Osteoblast (primary cell): ENCODE measurements around the gene PLCL1. TPM values are rescaled to one million over a fixed set of nuclear protein-coding genes. Genes with fewer than 3 reads are reported as not detected.

Experiments used
- DNase-seq: peaks from one replicate; pipeline ENCODE4 v3.0.0; 2011; ENCODE audit warnings: low spot score, mixed read lengths; ENCODE audit not compliant: insufficient read length; ENCODE audit errors: missing footprints
- H2AFZ ChIP-seq: 2 replicates; pipeline ENCODE4 v1.6.0; 2011; ENCODE audit warnings: mild to moderate bottlenecking, low read length
- H3K27ac ChIP-seq: 2 replicates; pipeline ENCODE4 v1.5.1; 2011; ENCODE audit warnings: mild to moderate bottlenecking, low read depth, low read length, moderate library complexity
- H3K27me3 ChIP-seq: 2 replicates; pipeline ENCODE4 v1.6.0; 2012; ENCODE audit warnings: mild to moderate bottlenecking, control low read depth, inconsistent platforms, low read length, moderate library complexity; ENCODE audit not compliant: insufficient read depth
- H3K36me3 ChIP-seq: 2 replicates; pipeline ENCODE4 v1.5.1; 2011; ENCODE audit warnings: mild to moderate bottlenecking, low read length, control low read depth, moderate library complexity; ENCODE audit not compliant: insufficient read depth
- H3K4me1 ChIP-seq: 2 replicates; pipeline ENCODE4 v1.5.1; 2011; ENCODE audit warnings: mild to moderate bottlenecking, low read length, control low read depth, moderate library complexity; ENCODE audit not compliant: insufficient read depth
- H3K4me2 ChIP-seq: 2 replicates; pipeline ENCODE4 v1.6.0; 2011; ENCODE audit warnings: mild to moderate bottlenecking, low read length; ENCODE audit not compliant: insufficient read depth
- H3K4me3 ChIP-seq: fragments of 200-600 bp; sonication (generic); 3 replicates; pipeline ENCODE4 v1.5.1; 2012; ENCODE audit warnings: mild to moderate bottlenecking, low read length, inconsistent platforms; ENCODE audit not compliant: insufficient read depth
- H3K79me2 ChIP-seq: 2 replicates; pipeline ENCODE4 v1.6.0; 2012; ENCODE audit warnings: mild to moderate bottlenecking, low read length, control low read depth, inconsistent platforms; ENCODE audit not compliant: insufficient read depth
- H3K9me3 ChIP-seq: 2 replicates; pipeline ENCODE4 v1.5.1; 2011; ENCODE audit warnings: low read depth, low read length, control low read depth
- H4K20me1 ChIP-seq: 2 replicates; pipeline ENCODE4 v1.6.0; 2012; ENCODE audit warnings: mild to moderate bottlenecking, low read length, control low read depth; ENCODE audit not compliant: insufficient read depth
- total RNA-seq: library from RNA; depleted of rRNA; stranded (reverse); fragments of >200 nt; gene quantifications from 2 replicates; pipeline ENCODE4 v1.2.3, GENCODE V29; 2012
- TF ChIP-seq, protein P1 (sequence below): IDR thresholded peaks from 2 replicates; pipeline ENCODE4 v1.5.1; 2011; ENCODE audit warnings: mild to moderate bottlenecking, low read depth, low read length, moderate library complexity; ENCODE audit errors: extremely low read depth

The PLCL1 gene
- total RNA-seq, 1 donor = 4.0 TPM

DNA sequence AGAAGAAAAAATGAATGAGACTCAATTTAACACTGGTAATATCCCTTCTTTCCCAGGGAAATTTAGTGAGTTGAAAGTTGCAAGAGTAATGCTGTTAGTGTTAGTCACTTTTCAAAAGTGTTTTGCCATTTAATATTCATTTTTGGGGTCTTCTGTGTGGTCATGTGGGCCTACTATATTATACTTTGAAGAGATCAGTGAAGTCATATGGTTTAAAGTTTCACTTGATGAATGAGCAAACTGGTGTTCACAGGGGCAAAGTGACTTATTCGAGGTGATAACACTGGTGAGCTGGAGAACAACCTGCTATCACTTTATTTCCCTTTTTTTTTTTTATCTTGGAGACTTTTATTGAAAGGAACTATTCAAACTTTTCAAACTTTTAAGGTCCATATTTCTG, 196.0 kb downstream of the PLCL1 start:
- Histone ChIP-seq H3K4me1 (no peaks in the 10 kb centered on the region), H3K9me3 (no peaks in the 10 kb centered on the region), H2AFZ (no peak overlapping the region), H3K27me3 (no peaks in the 10 kb centered on the region), H3K79me2 (no peaks in the 10 kb centered on the region), H3K27ac (no peak overlapping the region), H3K4me2 (no peak overlapping the region), H4K20me1 (no peaks in the 10 kb centered on the region), H3K36me3 (no peaks in the 10 kb centered on the region), H3K4me3 (no peak overlapping the region)
- TF ChIP-seq, protein P1, sequence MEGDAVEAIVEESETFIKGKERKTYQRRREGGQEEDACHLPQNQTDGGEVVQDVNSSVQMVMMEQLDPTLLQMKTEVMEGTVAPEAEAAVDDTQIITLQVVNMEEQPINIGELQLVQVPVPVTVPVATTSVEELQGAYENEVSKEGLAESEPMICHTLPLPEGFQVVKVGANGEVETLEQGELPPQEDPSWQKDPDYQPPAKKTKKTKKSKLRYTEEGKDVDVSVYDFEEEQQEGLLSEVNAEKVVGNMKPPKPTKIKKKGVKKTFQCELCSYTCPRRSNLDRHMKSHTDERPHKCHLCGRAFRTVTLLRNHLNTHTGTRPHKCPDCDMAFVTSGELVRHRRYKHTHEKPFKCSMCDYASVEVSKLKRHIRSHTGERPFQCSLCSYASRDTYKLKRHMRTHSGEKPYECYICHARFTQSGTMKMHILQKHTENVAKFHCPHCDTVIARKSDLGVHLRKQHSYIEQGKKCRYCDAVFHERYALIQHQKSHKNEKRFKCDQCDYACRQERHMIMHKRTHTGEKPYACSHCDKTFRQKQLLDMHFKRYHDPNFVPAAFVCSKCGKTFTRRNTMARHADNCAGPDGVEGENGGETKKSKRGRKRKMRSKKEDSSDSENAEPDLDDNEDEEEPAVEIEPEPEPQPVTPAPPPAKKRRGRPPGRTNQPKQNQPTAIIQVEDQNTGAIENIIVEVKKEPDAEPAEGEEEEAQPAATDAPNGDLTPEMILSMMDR = no peak
- no peak for DNase-seq

DNA sequence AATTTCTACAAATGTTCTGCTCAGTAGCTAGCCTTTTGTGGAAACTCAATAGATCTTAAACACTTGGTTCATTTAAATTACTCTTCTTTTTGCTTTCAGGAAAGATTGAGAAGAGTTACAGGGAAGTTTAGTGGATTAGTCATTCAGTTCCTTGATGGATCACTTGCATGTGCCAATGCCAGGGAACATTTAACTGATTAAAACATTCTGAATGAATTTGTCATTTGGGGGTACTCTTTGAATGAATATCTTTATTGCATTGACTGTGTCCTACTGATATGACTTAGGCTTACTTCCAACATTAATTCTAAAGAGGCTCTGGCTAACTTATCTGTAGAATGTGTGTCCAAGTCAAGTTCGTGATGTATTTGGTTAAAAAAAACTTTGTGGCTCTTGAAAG, 199.8 kb downstream of the PLCL1 start:
- H3K4me2 ChIP-seq = no peak overlapping the region
- H3K36me3 ChIP-seq = no peaks in the 10 kb centered on the region
- H2AFZ ChIP-seq = no peak overlapping the region
- H3K9me3 ChIP-seq = no peaks in the 10 kb centered on the region
- no peaks in the 10 kb centered on the region for H3K4me1 ChIP-seq
- H3K4me3 ChIP-seq = no peak overlapping the region
- H3K27me3 ChIP-seq = no peaks in the 10 kb centered on the region
- H4K20me1 ChIP-seq = no peaks in the 10 kb centered on the region
- DNase-seq = no peak
- H3K27ac ChIP-seq = no peak overlapping the region
- TF ChIP-seq, protein P1 = no peak
- no peaks in the 10 kb centered on the region for H3K79me2 ChIP-seq

DNA sequence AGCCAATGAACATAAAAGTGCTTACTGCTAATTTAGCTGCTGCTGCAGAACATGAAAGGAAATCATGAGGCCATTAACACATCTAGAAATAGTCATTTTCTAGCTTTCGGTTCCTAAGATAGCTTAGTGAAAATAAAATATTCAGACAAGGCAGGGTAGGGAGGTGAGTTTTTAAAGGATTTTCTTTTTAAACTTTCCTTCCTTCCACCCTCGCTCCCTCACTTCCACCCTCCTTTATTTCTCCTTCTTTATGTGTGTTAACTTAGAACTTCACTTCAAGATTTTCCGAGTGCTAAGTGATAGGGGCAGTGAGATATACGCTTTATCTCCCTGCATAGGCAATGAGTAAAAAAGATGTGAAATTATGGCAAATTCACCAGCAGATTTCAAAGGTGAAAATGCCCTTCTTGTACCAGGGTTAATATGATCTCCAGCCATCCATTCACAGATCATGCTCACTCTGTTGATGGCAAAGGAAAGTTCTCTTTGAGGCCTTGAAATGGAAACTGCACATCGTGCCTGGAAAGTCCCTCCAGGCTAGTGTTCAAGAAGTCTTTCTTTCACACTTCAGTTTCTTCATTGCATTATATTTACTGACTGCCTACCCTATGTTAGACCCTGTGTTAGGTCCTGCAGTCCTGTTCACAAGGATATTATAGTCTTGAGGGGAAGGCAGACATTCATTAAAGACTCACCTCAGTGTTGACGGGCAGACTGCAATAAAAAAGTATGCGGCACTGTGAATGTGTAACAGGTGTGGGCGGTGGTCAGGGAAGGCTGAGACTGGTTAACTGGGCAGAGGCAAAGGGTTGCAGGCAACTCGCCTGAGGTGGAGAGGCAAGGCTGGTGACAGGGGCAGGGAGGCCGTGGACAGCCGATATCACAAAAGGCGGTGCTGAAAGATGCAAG, 200.8 kb downstream of the PLCL1 start:
- H3K27me3 ChIP-seq = no peaks in the 10 kb centered on the region
- no peaks in the 10 kb centered on the region for H3K4me1 ChIP-seq
- H3K9me3 ChIP-seq = no peaks in the 10 kb centered on the region
- no peak overlapping the region for H3K4me3 ChIP-seq
- H3K36me3 ChIP-seq = no peaks in the 10 kb centered on the region
- no peak overlapping the region for H3K27ac ChIP-seq
- no peaks in the 10 kb centered on the region for H4K20me1 ChIP-seq
- no peak for DNase-seq
- no peak overlapping the region for H2AFZ ChIP-seq
- H3K79me2 ChIP-seq = no peaks in the 10 kb centered on the region
- TF ChIP-seq, protein P1 = no peak
- H3K4me2 ChIP-seq = no peak overlapping the region

DNA sequence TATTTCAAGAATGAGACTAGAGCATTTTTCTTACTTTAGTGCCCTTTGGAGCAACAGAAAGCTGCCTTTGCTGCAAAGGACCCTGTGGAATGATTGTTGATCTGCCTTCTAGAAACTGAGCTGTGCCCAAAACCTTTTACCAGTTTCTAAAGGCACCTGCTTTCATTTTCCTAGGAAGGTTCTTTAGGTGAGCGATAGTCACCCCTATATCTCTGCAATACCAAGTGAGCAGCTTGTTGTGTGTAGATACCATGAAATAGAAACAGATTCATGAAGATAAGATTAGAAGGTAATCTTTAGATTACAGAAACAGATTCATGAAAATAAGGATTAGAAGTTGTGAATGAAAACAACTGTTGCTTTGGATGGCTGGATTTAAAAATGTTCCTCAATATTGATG, 202.3 kb downstream of the PLCL1 start:
- no peak overlapping the region for H3K4me3 ChIP-seq

More for the DNA sequence above, 202.3 kb downstream of the PLCL1 start:
- Histone ChIP-seq H4K20me1 (no peaks in the 10 kb centered on the region), H3K4me2 (no peak overlapping the region), H3K27me3 (no peaks in the 10 kb centered on the region), H3K4me1 (no peaks in the 10 kb centered on the region), H3K79me2 (no peaks in the 10 kb centered on the region), H3K27ac (no peak overlapping the region), H2AFZ (no peak overlapping the region), H3K9me3 (no peaks in the 10 kb centered on the region), H3K36me3 (no peaks in the 10 kb centered on the region)
- DNase-seq = no peak
- TF ChIP-seq, protein P1 = no peak
